HG02943 (cell line): ENCODE data around the gene FOXD2.

ENCODE experiments used
- ATAC-seq: cut with Tn5 transposase; IDR thresholded peaks from one replicate; pipeline ENCODE4 v1.9.1; 2021; ENCODE audit warnings: mild to moderate bottlenecking, low read depth, moderate library complexity; ENCODE audit not compliant: unreplicated experiment

Gene FOXD2

DNA sequence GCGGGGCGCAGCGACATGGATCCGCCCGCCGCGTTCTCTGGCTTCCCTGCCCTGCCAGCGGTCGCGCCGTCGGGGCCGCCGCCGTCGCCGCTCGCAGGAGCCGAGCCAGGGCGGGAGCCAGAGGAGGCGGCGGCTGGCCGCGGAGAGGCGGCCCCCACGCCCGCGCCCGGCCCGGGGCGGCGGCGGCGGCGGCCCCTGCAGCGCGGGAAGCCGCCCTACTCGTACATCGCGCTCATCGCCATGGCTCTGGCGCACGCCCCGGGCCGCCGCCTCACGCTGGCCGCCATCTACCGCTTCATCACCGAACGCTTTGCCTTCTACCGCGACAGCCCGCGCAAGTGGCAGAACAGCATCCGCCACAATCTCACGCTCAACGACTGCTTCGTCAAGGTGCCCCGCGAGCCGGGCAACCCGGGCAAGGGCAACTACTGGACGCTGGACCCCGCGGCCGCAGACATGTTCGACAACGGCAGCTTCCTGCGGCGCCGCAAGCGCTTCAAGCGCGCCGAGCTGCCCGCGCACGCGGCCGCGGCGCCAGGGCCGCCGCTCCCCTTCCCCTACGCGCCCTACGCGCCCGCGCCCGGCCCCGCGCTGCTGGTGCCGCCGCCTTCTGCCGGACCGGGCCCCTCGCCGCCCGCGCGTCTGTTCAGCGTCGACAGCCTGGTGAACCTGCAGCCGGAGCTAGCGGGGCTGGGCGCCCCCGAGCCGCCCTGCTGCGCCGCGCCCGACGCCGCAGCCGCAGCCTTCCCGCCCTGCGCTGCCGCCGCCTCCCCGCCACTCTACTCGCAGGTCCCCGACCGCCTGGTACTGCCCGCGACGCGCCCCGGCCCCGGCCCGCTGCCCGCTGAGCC lies 21.3 kb upstream of the FOXD2 start:
- no peak for ATAC-seq

DNA sequence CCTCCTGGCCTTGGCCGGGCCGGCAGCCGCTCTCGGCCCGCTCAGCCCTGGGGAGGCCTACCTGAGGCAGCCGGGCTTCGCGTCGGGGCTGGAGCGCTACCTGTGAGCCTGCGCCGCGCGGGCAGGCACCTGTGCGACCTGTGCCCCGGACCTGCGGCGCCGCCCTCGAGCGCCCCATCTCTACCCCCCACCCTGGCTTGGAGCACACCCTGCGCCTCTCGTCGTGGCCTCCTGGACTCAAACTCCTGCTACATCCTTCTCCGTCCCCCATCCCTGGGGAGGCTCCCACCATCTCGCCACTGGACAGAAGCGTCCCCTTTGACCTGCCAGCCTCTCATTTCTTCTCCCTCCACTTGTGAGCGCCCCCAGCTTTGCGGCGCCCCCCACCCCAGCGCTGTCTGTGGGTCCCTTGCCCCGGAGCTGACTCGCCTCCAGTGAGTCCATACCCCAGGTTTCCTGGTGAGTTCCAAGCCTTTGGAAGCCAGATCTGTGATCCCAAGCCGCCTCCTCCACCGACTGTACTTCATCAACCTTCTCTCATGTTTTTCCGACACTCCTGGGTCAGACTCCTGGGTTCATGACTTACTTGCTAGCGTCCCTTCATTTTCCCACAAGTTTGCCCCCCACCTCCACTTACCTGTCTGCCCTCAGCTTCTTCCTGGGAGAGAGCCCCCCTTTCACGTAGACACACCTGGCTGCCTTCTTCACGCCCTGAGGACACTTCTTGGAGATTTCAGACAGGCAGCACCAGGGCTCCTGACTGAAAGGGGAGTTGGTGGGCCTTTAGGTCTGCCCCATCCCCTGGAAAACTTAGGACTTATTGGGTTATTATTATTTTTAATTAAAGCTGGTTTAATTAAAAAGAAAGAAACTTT lies 20.4 kb upstream of the FOXD2 start:
- ATAC-seq = no peak

DNA sequence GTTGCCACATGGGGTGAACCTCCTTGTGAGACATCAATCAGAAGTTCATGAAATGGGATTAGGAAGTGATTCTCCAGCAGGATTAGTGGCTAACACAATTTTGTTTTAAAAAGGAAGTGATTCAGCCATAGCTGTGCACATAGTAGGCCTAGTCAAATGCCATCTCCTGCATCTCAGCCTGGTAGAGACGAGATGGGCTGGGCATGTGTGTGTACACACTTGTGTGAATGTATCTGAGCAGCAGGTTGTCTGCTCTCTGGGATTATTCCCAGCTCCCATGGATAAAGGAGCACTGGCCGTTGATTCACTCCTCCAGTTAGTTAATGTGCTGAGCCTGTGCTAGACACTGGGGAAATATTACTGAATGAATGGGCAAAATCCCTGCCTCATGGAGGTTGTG lies 19.7 kb upstream of the FOXD2 start:
- no peak for ATAC-seq

DNA sequence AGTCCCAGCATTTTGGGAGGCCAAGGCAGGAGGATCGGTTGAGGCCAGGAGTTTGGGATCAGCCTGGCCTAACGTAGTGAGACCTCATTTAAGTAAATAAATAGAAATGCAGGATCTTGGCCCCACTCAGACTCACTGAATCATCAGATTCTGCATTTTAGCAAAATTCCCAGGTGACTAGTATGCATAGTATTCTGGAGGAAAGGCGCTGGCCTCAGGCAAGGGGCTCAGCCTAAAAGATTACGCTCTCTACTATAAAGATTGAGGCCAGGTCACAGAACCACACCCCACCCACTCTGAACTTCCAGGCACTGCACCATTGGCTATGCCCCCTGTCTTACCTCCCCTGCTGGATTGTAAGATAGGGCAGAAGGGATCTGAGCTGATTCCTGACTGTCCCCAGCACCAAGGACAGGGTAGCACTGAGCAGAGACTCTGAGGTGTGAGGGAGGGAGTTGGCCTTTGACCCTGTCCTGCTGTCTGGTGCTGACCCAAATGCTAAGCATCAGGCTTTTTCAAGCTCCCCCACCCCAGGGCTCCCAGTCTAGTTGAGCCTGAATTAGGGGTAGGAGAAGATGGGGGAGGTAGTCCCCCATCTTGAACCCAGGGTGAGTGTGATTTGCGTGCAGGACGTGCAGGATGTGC lies 19.0 kb upstream of the FOXD2 start:
- ATAC-seq = no peak

DNA sequence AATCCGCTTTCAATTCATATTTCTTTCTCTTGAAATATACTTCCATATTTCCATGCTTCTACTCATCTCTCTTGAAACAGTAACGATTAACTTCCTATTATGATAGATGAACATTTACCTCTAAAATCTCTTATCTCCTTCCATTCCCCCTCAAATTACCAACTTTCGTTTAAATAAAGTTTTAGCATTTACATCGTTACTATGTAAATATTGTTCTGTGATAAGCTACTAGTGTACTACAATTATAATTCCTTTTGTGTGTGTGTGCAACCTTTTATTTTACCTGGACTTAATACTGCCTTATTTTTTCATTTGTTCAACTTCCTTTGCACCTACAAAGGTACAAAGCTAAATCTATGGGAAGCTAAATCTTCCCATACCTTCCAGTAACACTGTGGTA lies 17.3 kb upstream of the FOXD2 start:
- ATAC-seq = no peak

DNA sequence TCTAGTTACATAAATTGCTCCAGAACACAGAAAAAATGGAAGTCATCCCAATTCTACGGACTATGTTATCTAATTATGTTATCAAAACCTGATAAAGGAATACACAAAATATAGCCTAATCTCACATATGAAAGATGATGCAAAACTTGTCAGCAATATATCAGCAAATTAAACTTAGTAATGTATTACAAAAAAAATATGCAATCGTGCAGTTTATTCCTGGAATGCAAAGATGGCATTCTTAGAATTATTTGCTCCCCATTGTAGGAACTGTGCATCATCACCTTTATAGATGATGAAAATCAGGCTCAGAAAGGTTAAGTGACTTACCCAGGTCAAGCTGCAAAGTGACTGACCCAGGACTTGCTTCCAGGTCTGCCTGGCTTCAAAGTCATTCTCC lies 14.0 kb upstream of the FOXD2 start:
- no peak for ATAC-seq

DNA sequence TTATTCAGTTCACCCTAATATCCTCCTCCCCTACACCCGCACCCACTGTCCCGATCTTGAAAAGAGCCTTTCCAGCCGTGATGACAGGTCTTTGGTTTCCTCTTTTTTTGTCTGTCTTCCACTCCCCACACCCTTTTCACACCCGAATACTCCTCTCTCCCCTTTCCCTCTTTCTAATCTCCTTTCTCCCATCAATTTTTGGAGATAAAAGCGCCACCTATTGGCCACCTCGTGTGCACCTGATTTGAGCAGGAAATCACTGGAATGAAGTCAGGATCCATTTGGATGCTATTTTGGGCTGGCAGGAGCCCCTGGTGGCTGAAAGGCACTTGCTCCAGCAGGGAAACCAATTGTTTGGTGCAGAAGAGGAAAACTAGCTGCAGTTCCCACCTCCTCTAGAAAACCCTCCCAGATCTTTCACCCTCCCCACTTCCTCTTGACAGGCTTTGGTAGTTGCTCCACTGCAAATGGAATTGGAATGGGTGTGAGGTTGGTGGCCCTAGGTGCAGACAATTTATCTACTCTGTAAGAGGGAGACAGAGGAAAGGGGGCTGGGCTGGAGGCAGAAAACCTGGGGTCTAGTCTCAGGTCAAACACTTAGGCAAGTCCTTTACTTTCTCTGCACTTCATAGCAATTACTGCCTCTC lies 13.4 kb upstream of the FOXD2 start:
- ATAC-seq = no peak

DNA sequence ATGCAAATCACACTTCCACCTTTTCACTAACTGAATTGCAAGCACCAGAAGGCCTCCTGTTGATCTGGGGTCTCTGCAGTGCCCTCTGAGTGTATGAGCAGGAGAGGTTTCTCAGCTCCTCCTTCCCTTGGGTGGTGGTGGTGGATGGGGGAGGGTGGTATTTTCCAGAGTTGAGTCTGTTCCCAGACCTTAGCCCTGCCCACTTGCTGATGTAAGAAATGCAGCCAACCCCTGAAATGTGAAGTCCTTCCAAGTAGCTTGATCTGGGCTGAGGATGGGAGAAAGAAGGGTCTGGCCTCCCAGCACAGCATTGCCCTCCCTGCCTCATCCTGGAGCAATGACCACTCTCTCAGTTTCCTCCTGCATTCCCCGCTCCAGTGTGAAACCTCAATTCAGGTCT lies 6.3 kb upstream of the FOXD2 start:
- ATAC-seq = no peak

DNA sequence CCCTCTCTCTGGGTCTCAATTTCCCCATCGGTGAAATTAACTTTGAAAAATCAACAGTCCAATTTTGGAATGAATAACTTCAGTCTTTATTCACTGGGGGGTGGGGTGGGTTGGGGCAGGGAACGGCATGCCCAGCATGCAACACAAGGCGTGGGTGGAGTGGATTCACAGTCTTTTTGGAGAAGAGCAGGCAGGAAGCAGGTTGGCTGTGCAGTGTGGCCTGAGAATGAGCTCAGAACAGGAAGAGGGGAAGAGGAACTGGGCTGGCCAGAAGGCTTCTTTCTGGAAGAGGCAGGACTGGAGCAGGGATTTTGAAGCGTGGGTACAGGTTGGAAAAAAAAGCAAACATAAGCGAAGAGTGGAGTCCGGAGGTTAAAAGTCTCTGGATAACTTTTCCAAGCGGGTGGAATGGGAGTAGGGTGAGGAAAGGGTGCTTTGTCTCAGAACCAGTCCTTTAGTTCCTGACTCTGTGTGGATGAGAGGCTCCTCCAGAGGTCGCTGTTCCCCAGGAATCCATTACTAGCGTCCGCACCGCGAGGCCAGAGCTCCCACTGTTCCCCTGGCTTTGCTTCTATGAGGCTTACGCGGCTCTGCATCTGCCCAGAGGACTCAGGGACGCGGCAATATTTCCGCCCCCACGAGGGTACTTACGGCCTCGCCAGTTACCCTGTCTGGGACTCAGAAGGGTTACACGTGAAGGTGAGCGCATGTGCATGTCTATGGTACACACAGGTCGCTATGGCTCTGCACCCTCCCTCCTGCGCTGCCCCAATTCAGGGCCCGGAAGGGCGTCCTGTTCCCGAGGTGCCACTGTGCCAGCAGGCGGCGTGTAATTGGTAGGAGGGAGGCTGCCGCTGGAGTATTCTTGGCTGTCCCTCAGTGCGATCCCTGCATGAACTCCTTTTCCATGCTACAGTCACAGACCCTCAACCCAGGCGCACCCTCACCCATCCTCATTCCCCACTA lies 5.5 kb upstream of the FOXD2 start:
- no peak for ATAC-seq

DNA sequence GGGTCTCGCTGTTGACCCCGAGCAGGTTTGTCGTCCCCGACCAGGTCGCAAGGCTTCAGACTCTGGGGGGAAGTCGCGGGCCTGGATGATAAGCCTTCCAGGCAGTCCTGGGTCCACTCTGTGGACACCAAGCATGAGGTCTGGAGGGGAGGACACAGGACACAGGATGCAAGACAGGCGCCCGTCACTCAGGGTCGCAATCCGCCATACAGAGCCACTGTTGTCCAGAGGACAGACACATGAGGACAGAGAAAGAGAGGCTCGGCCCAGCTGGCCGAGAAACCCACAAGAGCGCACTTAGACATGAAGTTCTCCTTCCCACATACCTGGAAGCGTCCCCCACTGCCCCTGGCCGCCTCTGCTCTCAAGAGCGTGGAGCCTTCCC lies 4.8 kb upstream of the FOXD2 start:
- ATAC-seq = no peak

DNA sequence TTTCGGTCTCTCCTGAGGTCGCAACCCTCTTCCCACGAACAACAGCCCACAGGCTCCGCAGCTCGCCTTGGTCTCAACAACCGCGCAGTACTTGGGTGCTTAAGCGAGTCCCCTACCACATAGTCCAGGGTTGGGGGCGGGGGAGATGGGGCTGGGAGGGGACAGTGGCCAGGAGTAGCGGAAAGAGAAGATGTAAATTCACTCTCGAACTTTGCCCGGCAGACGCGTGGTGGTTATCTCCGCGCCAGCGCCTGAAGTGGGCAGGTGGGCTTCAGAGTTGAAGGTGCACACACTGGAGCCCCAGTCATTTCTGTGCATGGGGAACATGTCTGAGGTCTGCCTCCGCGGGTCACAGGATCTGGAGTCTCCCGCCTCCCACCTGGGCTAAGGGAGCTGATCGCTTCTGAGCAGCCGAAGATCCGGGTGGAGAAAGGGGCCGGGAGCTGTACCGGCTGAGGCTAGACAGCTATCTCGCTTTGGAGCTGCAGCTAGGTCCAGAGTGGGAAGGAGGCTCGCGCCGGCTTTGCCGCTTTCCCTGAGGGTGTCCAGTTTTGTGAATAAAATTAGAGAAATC lies 4.3 kb upstream of the FOXD2 start:
- no peak for ATAC-seq

DNA sequence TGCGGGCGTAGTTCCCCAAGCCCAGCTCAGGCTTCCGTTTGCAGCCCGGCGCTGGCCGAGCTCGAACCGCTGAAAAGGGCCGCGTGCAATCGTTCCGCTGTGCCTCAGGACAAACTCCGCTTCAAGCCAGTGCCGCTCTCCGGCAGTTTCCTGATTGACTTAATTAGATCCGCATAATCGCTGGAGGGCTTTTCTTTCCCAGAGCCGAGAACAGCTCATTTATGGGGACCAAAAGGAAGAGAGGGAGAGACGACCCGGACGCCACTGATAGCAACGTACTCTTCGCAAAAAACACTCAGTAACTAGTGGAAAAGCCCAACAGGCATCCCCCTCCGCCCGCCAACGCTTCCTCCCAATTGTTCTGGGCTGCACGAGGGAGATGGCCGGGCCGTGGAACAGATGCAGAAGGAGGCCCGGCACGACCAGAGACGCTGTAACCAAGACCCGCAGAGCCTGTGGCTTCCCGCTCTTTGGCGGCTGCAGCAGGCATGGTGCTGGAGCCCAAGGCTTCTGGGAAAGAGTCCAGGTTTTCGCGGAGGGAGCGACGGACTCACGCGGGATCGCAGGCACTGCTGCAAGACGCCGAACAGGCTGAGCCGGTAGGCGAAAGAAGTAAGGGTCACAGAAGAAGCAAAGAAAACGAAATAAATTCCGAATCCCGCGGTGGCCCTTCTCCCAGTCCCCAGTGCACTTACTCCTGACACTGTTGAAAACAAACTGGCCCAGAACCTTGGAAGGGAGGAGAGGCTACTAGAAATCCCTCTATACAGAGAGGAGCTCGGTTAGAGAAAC lies 3.6 kb upstream of the FOXD2 start:
- no peak for ATAC-seq

DNA sequence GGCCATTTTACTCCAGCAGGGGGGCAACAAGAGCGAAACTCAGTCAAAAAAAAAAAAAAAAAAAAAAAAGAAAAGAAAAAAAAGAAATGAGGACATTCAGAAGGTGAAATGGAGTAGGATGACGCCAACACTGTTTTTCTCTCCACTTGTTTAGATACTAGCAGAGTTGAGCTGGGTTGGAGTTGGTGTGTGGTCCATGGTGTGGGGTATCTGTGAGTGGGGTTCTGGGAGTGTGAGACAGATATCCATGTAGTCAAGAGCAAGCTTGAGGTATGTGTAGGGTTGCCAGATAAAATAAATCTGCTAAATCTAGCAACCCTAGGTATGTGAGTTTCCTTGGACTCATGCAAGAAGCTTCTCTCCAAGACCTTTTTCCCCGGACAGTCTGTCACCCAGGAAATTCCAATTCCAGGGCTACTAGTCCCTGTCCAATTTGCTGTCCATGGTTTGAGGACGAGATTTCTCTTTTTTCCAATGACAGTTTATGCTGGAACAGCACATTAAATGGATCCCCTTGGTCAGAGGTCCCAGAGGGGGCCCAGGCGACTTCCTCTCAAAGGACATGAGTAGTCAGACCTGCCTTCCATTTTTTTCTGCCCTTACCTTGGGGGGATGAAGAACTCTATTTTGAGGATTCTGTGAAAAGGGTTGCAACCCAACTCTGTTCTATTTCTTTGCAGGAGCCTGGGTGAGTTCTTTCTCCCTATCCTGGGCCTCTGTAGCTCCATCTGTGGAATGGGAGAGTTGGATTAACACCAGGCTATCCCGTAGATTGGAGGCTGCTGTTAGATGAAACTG lies 2.1 kb upstream of the FOXD2 start:
- ATAC-seq = no peak

DNA sequence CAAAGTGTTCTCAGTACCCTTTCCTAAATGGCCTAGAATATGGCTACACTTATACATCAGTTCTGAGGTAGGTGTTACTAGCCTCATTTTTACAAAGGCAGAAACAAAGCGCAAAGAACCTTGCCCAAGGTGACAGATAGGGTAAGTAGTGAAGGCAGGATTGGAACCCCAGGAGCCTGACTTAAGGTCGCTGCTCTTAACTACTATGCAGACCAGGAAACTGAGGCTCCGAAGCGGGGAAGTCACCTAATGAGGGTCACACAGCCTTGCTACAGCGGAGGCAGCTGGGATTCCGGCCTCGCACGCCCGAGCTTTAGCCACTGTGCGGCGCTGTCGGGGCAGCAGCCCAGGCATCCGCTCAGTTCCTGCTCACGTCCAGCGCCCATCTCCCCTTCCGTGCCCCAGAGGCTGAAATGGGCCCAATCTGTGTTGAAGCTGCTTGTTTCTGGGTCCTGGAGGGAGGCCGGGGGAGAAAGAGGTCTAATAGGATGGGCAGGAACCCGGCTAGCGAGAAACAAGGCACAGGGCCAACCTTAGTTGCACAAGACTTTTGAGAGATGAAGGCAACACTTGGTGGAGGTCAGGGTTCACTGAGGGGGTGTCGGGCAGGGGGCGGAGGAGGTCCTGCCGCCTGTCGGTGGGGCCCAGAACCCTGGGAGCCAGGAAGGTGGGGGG lies 1.4 kb upstream of the FOXD2 start:
- peak; percentile 43 for ATAC-seq

DNA sequence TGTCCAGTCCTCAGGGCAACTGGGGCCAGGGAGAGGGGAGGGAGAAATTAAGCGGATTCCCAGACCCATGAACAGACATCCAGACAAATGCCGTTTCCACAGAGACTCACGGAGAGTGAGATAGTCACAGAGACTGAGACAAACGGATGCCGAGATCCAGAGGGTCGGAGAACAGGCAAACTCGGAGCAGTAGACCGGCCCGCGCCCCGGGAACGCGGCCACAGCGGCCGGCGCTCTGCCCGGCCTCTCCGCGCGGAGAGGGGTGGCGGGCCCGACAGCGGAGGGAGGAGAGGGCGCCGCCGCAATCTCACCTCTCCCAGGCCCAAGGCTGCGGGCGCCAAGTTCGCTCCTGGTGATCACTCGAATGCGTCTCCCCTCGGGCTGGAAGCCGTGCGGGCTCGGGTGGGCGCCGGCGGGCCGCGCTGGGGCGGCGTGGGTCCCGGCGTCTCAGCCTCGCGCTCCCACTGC lies 831 bp upstream of the FOXD2 start:
- no peak for ATAC-seq

DNA sequence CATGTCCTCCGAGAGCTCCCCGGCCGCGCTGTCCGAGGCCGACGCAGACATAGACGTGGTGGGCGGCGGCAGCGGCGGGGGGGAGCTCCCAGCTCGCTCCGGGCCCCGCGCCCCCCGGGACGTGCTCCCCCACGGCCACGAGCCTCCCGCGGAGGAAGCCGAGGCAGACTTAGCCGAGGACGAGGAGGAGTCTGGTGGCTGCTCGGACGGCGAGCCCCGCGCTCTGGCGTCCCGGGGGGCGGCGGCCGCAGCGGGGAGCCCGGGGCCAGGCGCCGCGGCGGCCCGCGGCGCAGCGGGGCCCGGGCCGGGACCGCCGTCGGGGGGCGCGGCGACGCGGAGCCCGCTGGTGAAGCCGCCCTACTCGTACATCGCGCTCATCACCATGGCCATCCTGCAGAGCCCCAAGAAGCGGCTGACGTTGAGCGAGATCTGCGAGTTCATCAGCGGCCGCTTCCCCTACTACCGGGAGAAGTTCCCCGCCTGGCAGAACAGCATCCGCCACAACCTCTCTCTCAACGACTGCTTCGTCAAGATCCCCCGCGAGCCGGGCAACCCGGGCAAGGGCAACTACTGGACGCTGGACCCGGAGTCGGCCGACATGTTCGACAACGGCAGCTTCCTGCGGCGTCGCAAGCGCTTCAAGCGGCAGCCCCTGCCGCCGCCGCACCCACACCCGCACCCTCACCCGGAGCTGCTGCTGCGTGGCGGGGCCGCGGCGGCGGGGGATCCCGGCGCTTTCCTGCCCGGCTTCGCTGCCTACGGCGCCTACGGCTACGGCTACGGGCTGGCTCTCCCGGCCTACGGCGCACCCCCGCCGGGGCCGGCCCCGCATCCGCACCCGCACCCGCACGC lies 547 bp downstream of the FOXD2 start:
- no peak for ATAC-seq
